NT2/D1 (cell line): Measurements from ENCODE around the gene C1orf159.

ENCODE experiments used
- YY1 ChIP-seq: IDR thresholded peaks from 2 replicates; pipeline ENCODE4 v1.6.1; 2011; ENCODE audit not compliant: insufficient read length, insufficient read depth
- ZNF274 ChIP-seq: IDR thresholded peaks from 2 replicates; pipeline ENCODE4 v1.6.1; 2011; ENCODE audit warnings: mild to moderate bottlenecking, low read depth, low read length

- TF ChIP-seq YY1, result no peak
- TF ChIP-seq ZNF274, result no peak
These were observed 8.6 kb upstream of the C1orf159 start for GRCh38 chr1:1124508-1124785.
